HL-60/S4 treated with retinoic acid at 250 ng/mL for 4 days and 3 days (cell line): ENCODE measurements around the gene SPHK1.

Experiments
- in situ Hi-C: fragments of 300-500 bp; cut with MboI; formaldehyde crosslinking; loops from 2 replicates; pipeline ENCODE4 v1.7.0; 2022; ENCODE audit warnings: low sequenced_read_pairs

The SPHK1 gene

DNA sequence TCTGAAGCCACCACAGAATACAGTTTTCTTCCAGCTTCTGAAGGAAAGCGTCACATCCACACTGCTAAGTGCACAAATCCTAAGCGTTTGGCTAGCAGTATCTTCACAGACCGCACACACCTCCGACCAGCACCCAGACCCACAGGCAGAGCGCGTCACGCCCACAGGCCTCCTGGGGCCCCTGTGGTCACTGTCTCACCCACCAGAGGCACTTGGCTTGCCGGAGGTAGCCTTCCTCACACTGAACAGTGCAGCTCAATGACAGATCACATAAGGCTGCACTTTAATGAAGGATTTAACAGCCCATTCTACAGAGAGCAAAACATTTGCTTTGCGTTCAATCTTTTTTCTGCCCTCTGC is 21.2 kb downstream of the SPHK1 start:
- in situ Hi-C loops = no loop called here

GRCh38 chr17:76405967-76406647 is 21.7 kb downstream of the SPHK1 start:
- in situ Hi-C loops = no loop called here

GRCh38 chr17:76407509-76407908 is 23.1 kb downstream of the SPHK1 start:
- in situ Hi-C loops = no loop called here

DNA sequence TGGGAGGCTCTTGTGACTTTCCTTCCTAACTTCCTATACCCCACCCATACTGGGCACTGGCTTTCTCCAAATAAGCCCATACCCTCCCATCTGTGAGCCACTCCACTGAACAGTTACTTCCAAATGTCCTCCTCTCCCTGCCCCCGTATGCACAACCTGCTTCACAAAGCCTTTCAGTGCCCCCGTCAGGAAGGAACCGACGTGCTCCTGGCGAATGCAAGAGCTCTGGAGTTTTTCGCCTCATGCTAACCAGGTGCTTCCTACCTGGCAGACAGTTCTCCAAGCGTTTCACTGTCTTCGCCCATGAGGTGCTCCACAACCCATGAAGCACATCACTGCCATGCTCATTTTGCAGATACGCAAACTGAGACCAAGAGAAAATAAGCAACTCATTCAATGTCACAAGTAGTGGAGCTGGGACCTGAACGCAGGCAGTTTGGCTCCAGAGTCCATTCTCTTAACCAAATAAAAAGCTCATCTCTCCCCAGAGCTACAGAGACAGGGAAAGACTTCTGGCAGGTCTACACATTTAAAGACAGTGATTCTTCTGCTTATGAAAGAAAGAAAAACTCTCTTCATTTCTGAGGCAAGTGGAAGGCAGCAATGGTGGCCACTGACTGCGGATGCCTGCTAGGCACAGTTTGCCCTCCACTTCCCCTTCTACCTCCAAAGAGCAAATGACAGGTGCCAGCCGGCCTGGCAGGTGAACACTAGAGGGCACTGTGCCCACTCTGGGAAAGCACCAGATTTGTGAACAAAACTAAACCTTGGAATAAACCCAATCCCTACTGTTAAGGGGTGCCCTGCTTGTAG is 23.8 kb downstream of the SPHK1 start:
- in situ Hi-C loops = no loop called here

DNA sequence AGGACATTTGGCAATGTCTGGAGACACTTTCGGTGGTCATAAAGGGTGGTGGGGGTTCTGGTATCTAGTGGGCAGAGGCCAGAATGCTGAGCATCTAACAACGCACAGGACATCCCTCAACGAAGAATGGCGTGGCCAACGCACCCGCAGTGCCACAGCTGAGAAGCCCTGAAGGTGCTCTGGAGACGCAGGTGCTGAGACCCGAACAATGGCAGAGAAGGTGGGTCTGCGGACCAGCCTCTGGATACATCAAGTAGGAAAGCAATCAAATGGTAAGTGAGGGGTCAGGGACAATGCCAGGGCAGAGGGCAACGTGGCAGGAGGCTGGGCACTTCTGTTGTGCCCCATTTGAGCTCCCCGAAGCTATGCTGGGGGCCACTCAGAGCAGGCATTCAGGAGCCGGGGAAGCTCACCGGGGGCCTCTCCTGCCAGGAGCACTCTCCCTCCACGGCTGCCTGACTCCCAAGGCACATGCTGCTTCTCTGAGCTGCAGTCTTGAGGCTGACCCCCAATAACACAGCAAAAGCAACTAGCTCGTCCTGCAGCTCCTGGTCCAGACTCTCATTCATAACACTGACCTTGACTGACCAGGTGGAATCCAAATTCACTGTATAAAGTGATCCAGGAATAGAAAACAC is 26.0 kb downstream of the SPHK1 start:
- in situ Hi-C loops = no loop called here

DNA sequence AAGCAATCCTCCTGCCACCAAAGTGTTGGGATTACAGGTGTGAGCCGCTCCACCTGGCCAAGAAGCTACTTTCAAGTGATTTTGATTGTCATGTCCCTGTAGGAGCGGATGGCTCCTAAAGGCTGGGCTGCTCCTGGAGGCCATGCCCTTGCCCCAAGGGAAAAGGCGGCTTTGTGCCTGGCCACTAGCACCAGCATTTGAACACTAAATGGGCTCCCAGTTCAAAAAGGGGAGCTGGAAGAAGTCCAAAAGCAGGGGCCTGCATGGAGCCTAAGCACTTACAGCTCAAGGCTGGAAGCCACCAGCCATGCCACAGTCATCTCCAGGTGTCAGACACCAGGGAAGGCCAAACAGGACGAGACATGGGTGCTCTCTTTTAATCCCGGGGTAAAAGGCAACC is 26.8 kb downstream of the SPHK1 start:
- in situ Hi-C loops = no loop called here

- in situ Hi-C loops = no loop called here
These were observed 30.2 kb downstream of the SPHK1 start for GRCh38 chr17:76414334-76415295.

GRCh38 chr17:76415786-76416185 is 31.4 kb downstream of the SPHK1 start:
- in situ Hi-C loops = no loop called here

GRCh38 chr17:76416457-76416856 is 32.0 kb downstream of the SPHK1 start:
- in situ Hi-C loops = no loop called here

GRCh38 chr17:76416899-76417298 is 32.5 kb downstream of the SPHK1 start:
- in situ Hi-C loops = no loop called here

DNA sequence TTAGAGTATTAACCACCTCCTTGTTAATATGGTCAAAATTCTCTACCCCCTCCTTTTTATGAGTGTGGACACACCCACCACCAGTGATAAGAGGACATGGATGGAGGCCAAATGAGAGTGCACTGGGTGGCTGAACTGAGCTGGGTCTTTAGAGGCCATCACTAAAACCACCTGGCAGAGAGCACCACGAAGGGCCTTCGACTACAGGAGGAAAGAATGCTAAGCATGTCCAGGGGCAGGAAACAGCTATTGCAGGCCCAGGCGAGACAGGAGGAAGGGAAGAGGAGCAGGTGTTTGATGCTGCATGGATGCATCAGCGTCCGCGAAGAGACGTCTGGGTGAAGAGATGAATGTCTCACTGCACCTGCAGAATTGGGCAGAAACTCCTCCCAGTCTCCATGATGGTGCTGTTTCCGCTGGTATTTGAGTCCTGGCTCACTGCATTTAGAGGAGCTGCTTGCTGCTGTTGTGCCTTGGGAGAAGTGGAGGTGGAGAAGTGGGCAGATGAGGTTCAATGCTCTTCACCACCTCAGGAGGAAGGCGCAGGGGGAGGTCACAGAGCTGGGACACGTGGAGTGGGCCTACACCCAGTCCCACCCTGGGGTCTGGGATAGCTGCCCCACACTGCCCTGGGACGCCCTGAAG is 33.2 kb downstream of the SPHK1 start:
- in situ Hi-C loops = no loop called here

DNA sequence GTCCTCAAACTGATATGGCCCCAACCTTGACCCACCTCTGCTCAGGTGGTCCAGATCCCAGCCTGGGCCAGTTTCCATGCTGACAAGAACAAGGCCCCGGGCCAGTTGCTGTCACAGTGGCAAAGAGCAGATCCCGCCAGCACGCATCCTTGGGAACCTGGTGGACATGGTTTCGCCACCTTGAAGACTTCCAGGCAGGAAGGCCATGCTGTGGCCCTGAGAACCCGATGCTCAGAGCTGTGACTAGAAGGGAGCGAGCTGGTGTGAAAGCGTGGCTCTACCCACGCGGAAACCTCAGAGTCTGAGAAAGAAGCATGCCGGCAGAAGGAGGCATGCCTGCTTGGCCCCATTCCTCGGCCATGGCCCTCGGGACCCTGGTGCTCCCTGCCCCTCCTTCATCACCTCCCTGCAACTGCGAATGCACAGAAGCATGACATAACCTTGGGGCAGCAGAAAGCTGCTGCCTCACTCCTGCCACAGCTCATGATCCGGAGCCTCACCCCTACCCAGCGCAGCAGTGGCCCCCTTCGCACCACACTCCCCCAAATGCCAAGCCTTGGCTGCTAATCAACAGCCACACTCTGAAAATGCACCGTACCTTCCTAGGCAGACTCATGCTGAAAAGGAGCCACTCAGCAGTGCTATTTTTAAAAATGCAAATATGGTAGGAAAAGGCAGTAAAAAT is 35.3 kb downstream of the SPHK1 start:
- in situ Hi-C loops = loop anchor here (10.0 kb wide), 1 partner anchor 65 kb away; no protein-coding TSS in a partner anchor

DNA sequence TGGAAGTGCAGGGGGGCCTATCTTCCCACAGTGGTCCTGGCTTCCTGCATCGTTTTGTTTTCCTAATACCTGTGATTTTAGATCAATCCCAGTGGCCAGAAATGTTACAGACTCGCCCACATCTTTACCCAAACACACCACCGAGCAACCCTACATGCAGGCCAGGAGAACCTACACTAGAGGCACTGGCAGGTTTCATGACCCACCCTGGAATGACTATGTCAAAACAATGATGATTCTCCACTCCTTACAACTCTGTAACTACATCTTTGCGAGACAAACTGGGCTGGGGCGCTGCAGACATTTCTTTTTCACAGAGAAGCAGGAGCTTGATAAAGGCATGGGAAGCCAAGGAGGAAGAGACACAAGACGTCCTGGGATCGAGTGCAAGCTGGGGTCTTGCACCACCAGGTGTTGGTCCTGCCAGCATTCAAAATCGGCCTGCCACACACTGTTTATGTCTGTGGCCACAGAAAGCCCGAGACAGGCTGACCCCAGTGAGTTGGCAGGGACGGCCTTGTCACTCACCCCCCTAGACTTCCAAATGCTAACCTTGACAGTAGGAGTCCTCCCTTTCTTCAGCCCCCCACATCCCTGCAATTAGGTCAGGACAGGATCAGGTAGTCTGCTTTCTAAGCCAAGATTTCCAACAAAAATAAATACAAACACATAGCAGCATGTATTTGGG is 36.1 kb downstream of the SPHK1 start:
- in situ Hi-C loops = loop anchor here (10.0 kb wide), 1 partner anchor 64 kb away; no protein-coding TSS in a partner anchor

GRCh38 chr17:76421044-76421407 is 36.6 kb downstream of the SPHK1 start:
- in situ Hi-C loops = loop anchor here (10.0 kb wide), 1 partner anchor 64 kb away; no protein-coding TSS in a partner anchor

- in situ Hi-C loops = loop anchor here (10.0 kb wide), 1 partner anchor 62 kb away; no protein-coding TSS in a partner anchor
These were observed 38.0 kb downstream of the SPHK1 start for GRCh38 chr17:76422406-76422805.

DNA sequence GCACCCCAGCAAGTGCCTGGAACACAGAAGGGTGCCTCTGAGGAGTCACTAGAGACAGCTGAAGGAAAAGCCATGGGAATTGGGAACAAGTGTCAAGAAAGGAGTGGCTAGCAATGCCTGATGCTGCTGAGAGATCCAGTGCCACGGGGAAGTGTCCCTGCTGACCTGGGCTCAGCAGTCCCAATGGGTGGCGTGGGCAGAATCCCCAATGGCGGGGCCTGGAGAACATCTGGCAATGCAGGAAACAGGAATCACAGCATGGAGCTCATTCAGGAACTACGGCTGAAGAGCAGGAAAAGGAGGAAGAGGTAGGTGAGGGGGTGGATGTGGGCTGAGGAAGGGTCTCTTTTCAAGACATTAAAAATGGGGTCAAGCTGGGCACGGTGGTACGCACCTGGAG is 38.5 kb downstream of the SPHK1 start:
- in situ Hi-C loops = loop anchor here (10.0 kb wide), 1 partner anchor 62 kb away; no protein-coding TSS in a partner anchor

DNA sequence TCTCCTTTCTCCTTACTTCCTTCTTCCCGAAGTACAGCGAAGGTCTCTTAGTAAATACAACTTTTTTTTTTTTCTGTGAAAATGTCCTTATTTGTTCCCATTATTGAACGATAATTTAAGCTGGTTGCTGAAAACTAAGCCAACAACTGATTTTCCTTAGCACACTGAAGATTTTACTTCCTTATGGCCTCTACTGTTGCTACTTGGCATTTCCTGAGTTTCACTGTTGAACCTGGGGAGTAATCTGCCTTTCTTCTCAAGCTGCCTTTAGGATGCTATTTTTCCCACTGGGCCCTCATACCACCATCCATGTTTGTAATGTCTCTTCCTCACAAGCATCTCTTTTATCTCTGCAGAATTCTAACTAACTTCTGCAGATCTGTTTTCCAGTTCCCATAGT is 42.4 kb downstream of the SPHK1 start:
- in situ Hi-C loops = loop anchor here (10.0 kb wide), 1 partner anchor 58 kb away; no protein-coding TSS in a partner anchor

- in situ Hi-C loops = loop anchor here (10.0 kb wide), 1 partner anchor 57 kb away; no protein-coding TSS in a partner anchor
These were observed 43.3 kb downstream of the SPHK1 start for GRCh38 chr17:76427501-76428231.
